H9 (cell line): ENCODE measurements around the gene AP4E1. TPM values are rescaled to one million over a fixed set of nuclear protein-coding genes. Genes with fewer than 3 reads are reported as not detected.

Experiments
- DNase-seq: peaks from one replicate; pipeline ENCODE4 v3.0.0-alpha.2; 2017
- H2AFZ ChIP-seq: one replicate; pipeline ENCODE4 v1.6.1; 2013; ENCODE audit warnings: mild to moderate bottlenecking, low read length, control low read depth, moderate library complexity
- H2AK5ac ChIP-seq: 2 replicates; pipeline ENCODE4 v1.6.1; 2013; ENCODE audit warnings: low read length, control low read depth, mixed read lengths; ENCODE audit not compliant: insufficient read length
- H2BK120ac ChIP-seq: one replicate; pipeline ENCODE4 v1.6.1; 2013; ENCODE audit warnings: low read depth, mild to moderate bottlenecking, low read length, control low read depth, inconsistent platforms; ENCODE audit not compliant: poor library complexity, severe bottlenecking
- H2BK12ac ChIP-seq: 2 replicates; pipeline ENCODE4 v1.6.1; 2013; ENCODE audit warnings: low read length, control low read depth, mixed read lengths, low read depth; ENCODE audit not compliant: insufficient read length
- H2BK15ac ChIP-seq: 2 replicates; pipeline ENCODE4 v1.6.1; 2013; ENCODE audit warnings: low read depth, low read length, control low read depth
- H2BK20ac ChIP-seq: one replicate; pipeline ENCODE4 v1.6.1; 2013; ENCODE audit warnings: low read depth, mild to moderate bottlenecking, low read length, control low read depth, inconsistent platforms; ENCODE audit not compliant: poor library complexity, severe bottlenecking
- H2BK5ac ChIP-seq: 2 replicates; pipeline ENCODE4 v1.6.1; 2013; ENCODE audit warnings: low read length, control low read depth, mixed read lengths; ENCODE audit not compliant: insufficient read length
- H3K14ac ChIP-seq: 2 replicates; pipeline ENCODE4 v1.6.1; 2013; ENCODE audit warnings: low read length, control low read depth; ENCODE audit not compliant: insufficient read depth
- H3K18ac ChIP-seq: 2 replicates; pipeline ENCODE4 v1.6.1; 2013; ENCODE audit warnings: low read depth, mild to moderate bottlenecking, mixed read lengths, low read length, control low read depth; ENCODE audit not compliant: insufficient read length
- H3K23ac ChIP-seq: 2 replicates; pipeline ENCODE4 v1.6.1; 2013; ENCODE audit warnings: low read length, control low read depth, mixed read lengths, low read depth; ENCODE audit not compliant: insufficient read length
- H3K23me2 ChIP-seq: 2 replicates; pipeline ENCODE4 v1.6.1; 2013; ENCODE audit warnings: low read depth, mild to moderate bottlenecking, mixed read lengths, low read length, control low read depth; ENCODE audit not compliant: insufficient read length, poor library complexity, severe bottlenecking
- H3K27ac ChIP-seq: 2 replicates; pipeline ENCODE4 v1.5.1; 2013; ENCODE audit warnings: low read length, control low read depth, mixed read lengths, low read depth; ENCODE audit not compliant: insufficient read length
- H3K27me3 ChIP-seq: 2 replicates; pipeline ENCODE4 v1.6.1; 2013; ENCODE audit warnings: low read length, control low read depth, inconsistent platforms; ENCODE audit not compliant: insufficient read depth
- H3K4ac ChIP-seq: 2 replicates; pipeline ENCODE4 v1.6.1; 2013; ENCODE audit warnings: low read depth, mild to moderate bottlenecking, control low read depth, inconsistent platforms, low read length, moderate library complexity
- H3K4me1 ChIP-seq: 2 replicates; pipeline ENCODE4 v1.6.1; 2013; ENCODE audit warnings: low read length, control low read depth, inconsistent platforms; ENCODE audit not compliant: insufficient read depth
- H3K4me2 ChIP-seq: 2 replicates; pipeline ENCODE4 v1.6.1; 2013; ENCODE audit warnings: low read length, control low read depth, mixed read lengths; ENCODE audit not compliant: insufficient read length, insufficient read depth
- H3K56ac ChIP-seq: 2 replicates; pipeline ENCODE4 v1.6.1; 2013; ENCODE audit warnings: low read depth, mild to moderate bottlenecking, mixed read lengths, low read length, control low read depth; ENCODE audit not compliant: insufficient read length
- H3K79me1 ChIP-seq: 2 replicates; pipeline ENCODE4 v1.6.1; 2013; ENCODE audit warnings: low read depth, mild to moderate bottlenecking, moderate library complexity, low read length, control low read depth, inconsistent platforms; ENCODE audit not compliant: insufficient read depth, poor library complexity, severe bottlenecking
- H3K79me2 ChIP-seq: 2 replicates; pipeline ENCODE4 v1.6.1; 2013; ENCODE audit warnings: low read length, control low read depth, inconsistent platforms; ENCODE audit not compliant: insufficient read depth
- H3K9ac ChIP-seq: 2 replicates; pipeline ENCODE4 v1.6.1; 2013; ENCODE audit warnings: low read length, control low read depth, mixed read lengths; ENCODE audit not compliant: insufficient read length; ENCODE audit errors: extremely low read depth
- H3K9me3 ChIP-seq: one replicate; pipeline ENCODE4 v1.6.1; 2013; ENCODE audit warnings: low read depth, low read length, inconsistent platforms; ENCODE audit not compliant: control insufficient read depth
- H3T11ph ChIP-seq: one replicate; pipeline ENCODE4 v1.6.1; 2013; ENCODE audit warnings: mild to moderate bottlenecking, low read length, control low read depth, inconsistent platforms
- H4K20me1 ChIP-seq: one replicate; pipeline ENCODE4 v1.6.1; 2013; ENCODE audit not compliant: control insufficient read depth, insufficient read length, insufficient read depth
- H4K5ac ChIP-seq: 2 replicates; pipeline ENCODE4 v1.6.1; 2013; ENCODE audit warnings: low read depth, mild to moderate bottlenecking, mixed read lengths, low read length, control low read depth; ENCODE audit not compliant: insufficient read length
- H4K8ac ChIP-seq: replicated peaks from 2 replicates; pipeline ENCODE4 v1.6.1; 2013; ENCODE audit warnings: low read length, control low read depth, mixed read lengths, low read depth; ENCODE audit not compliant: insufficient read length
- H4K91ac ChIP-seq: 2 replicates; pipeline ENCODE4 v1.6.1; 2013; ENCODE audit warnings: low read depth, mild to moderate bottlenecking, moderate library complexity, mixed read lengths, low read length, control low read depth; ENCODE audit not compliant: insufficient read length
- H3K27ac Mint-ChIP-seq, 3 experiments: 2 replicates in 2 of 3; 3 replicates in 1 of 3; pipeline ENCODE4 v1.8.0; 2020 to 2021; ENCODE audit warnings: mixed read lengths in 3 of 3, mild to moderate bottlenecking in 1 of 3, moderate library complexity in 1 of 3
- H3K27me3 Mint-ChIP-seq: 2 replicates; pipeline ENCODE4 v1.8.0; 2021; ENCODE audit warnings: low read depth, mild to moderate bottlenecking, moderate library complexity, mixed read lengths
- H3K36me3 Mint-ChIP-seq, 3 experiments: 2 replicates in 2 of 3; 3 replicates in 1 of 3; pipeline ENCODE4 v1.8.0; 2020 to 2021; ENCODE audit warnings: low read depth in 3 of 3, mixed read lengths in 3 of 3; ENCODE audit not compliant: insufficient read depth in 1 of 3
- H3K4me1 Mint-ChIP-seq, 2 experiments: 2 replicates each; pipeline ENCODE4 v1.8.0; 2020; ENCODE audit warnings: mixed read lengths in 2 of 2
- H3K4me3 Mint-ChIP-seq, 2 experiments: 2 replicates in 1 of 2; 3 replicates in 1 of 2; pipeline ENCODE4 v1.8.0; 2020 to 2021; ENCODE audit warnings: mild to moderate bottlenecking in 2 of 2, mixed read lengths in 2 of 2, moderate library complexity in 1 of 2
- H3K9me3 Mint-ChIP-seq, 2 experiments: 2 replicates in 1 of 2; 3 replicates in 1 of 2; pipeline ENCODE4 v1.8.0; 2020; ENCODE audit warnings: mild to moderate bottlenecking in 2 of 2, mixed read lengths in 2 of 2, moderate library complexity in 1 of 2
- CTCF ChIP-seq: fragments of 200-600 bp; sonication (generic); conservative IDR thresholded peaks from 3 replicates; pipeline ENCODE4 v1.8.0; 2021; ENCODE audit warnings: antibody characterized with exemption, mild to moderate bottlenecking
- total RNA-seq: library from RNA; stranded (reverse); gene quantifications from 2 replicates; pipeline ENCODE4 v1.2.1, GENCODE V29; 2021

AP4E1 gene
- total RNA-seq, 1 experiment from 2014 or later = 13.8 TPM

- H2BK15ac ChIP-seq = no peak overlapping the region
- H2AFZ ChIP-seq = no peak overlapping the region
Observed at GRCh38 chr15:50862553-50862952, 45.9 kb upstream of the AP4E1 start.

More at GRCh38 chr15:50862553-50862952, 45.9 kb upstream of the AP4E1 start:
- H3K79me1 ChIP-seq = no peaks in the 10 kb centered on the region
- no peak overlapping the region for H3T11ph ChIP-seq
- H4K8ac ChIP-seq = no peak overlapping the region
- no peaks in the 10 kb centered on the region for H3K27me3 ChIP-seq
- H3K27me3 Mint-ChIP-seq = no peaks in the 10 kb centered on the region; the same call in 1 of the 2 replicates
- no peak overlapping the region for H3K9ac ChIP-seq
- H4K5ac ChIP-seq = no peak overlapping the region
- no peaks in the 10 kb centered on the region for H4K20me1 ChIP-seq
- H3K79me2 ChIP-seq = no peaks in the 10 kb centered on the region
- H3K14ac ChIP-seq = no peak overlapping the region
- no peak overlapping the region for H4K91ac ChIP-seq
- H2AK5ac ChIP-seq = no peak overlapping the region
- H2BK120ac ChIP-seq = no peak overlapping the region
- H3K4me3 Mint-ChIP-seq = no peak overlapping the region
- H3K36me3 Mint-ChIP-seq = no peaks in the 10 kb centered on the region
- no peak overlapping the region for H3K18ac ChIP-seq
- H3K9me3 Mint-ChIP-seq = no peaks in the 10 kb centered on the region
- H3K4me1 ChIP-seq = no peaks in the 10 kb centered on the region
- H3K9me3 ChIP-seq = no peaks in the 10 kb centered on the region
- no peak overlapping the region for H3K4ac ChIP-seq
- no peak for TF ChIP-seq CTCF
- H2BK20ac ChIP-seq = no peak overlapping the region
- H3K23me2 ChIP-seq = no peaks in the 10 kb centered on the region
- no peak overlapping the region for H3K27ac ChIP-seq
- H3K4me2 ChIP-seq = no peak overlapping the region
- no peak overlapping the region for H3K23ac ChIP-seq
- peaks cover 12 to 15% of the 10 kb centered on the region in 2 experiments; a peak in 3 of 4 replicates for H3K4me1 Mint-ChIP-seq
- no peak overlapping the region for H3K56ac ChIP-seq
- H2BK5ac ChIP-seq = no peak overlapping the region
- no peak overlapping the region for H2BK12ac ChIP-seq
- no peak for DNase-seq
- no peak overlapping the region for H3K27ac Mint-ChIP-seq
